Epithelial cell of proximal tubule (primary cell): Measurements from ENCODE around the gene RARG. TPM values are rescaled to one million over a fixed set of nuclear protein-coding genes. Genes with fewer than 3 reads are reported as not detected.
A peak's percentile ranks its signal among the peaks of the same experiment; 100 is the strongest.

Source experiments
- DNase-seq: peaks from one replicate; pipeline ENCODE4 v3.0.0-alpha.2; 2011; ENCODE audit warnings: low read depth
- H3K4me3 ChIP-seq: 2 replicates; pipeline ENCODE4 v1.5.1; 2011; ENCODE audit warnings: low read depth, mild to moderate bottlenecking, low read length
- total RNA-seq: library from RNA; depleted of rRNA; stranded (reverse); fragments of >200 nt; gene quantifications from 2 replicates; pipeline ENCODE4 v1.2.3, GENCODE V29; 2015
- TF ChIP-seq, protein P1 (sequence below): conservative IDR thresholded peaks from 2 replicates; pipeline ENCODE4 v1.5.1; 2012; ENCODE audit warnings: low read depth, mild to moderate bottlenecking, low read length

The RARG gene
- total RNA-seq, 1 donor from 2014 or later = 4.2 TPM

DNA sequence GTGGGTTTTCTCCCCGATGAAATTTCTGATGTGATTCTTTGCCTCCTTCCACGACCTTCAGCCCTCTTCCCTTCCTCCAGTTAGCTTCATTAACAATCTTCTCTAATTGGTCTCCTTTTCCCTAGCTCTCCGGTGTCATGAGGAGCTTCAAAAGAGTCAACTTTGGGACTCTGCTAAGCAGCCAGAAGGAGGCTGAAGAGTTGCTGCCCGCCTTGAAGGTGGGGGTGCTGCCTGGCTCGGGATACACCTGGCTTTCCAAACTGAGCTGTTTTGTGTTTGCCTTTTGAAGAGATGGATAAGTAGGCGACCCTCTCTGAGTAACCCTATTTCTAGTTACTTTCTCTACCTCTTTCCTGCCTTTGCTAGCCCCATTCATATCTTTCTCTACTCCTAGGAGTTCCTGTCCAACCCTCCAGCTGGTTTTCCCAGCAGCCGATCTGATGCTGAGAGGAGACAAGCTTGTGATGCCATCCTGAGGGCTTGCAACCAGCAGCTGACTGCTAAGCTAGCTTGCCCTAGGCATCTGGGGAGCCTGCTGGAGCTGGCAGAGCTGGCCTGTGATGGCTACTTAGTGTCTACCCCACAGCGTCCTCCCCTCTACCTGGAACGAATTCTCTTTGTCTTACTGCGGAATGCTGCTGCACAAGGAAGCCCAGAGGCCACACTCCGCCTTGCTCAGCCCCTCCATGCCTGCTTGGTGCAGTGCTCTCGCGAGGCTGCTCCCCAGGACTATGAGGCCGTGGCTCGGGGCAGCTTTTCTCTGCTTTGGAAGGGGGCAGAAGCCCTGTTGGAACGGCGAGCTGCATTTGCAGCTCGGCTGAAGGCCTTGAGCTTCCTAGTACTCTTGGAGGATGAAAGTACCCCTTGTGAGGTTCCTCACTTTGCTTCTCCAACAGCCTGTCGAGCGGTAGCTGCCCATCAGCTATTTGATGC lies 36.9 kb upstream of the RARG start:
- TF ChIP-seq, protein P1, sequence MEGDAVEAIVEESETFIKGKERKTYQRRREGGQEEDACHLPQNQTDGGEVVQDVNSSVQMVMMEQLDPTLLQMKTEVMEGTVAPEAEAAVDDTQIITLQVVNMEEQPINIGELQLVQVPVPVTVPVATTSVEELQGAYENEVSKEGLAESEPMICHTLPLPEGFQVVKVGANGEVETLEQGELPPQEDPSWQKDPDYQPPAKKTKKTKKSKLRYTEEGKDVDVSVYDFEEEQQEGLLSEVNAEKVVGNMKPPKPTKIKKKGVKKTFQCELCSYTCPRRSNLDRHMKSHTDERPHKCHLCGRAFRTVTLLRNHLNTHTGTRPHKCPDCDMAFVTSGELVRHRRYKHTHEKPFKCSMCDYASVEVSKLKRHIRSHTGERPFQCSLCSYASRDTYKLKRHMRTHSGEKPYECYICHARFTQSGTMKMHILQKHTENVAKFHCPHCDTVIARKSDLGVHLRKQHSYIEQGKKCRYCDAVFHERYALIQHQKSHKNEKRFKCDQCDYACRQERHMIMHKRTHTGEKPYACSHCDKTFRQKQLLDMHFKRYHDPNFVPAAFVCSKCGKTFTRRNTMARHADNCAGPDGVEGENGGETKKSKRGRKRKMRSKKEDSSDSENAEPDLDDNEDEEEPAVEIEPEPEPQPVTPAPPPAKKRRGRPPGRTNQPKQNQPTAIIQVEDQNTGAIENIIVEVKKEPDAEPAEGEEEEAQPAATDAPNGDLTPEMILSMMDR = no peak
- DNase-seq = no peak
- H3K4me3 ChIP-seq = peak overlapping the region; percentile 65

DNA sequence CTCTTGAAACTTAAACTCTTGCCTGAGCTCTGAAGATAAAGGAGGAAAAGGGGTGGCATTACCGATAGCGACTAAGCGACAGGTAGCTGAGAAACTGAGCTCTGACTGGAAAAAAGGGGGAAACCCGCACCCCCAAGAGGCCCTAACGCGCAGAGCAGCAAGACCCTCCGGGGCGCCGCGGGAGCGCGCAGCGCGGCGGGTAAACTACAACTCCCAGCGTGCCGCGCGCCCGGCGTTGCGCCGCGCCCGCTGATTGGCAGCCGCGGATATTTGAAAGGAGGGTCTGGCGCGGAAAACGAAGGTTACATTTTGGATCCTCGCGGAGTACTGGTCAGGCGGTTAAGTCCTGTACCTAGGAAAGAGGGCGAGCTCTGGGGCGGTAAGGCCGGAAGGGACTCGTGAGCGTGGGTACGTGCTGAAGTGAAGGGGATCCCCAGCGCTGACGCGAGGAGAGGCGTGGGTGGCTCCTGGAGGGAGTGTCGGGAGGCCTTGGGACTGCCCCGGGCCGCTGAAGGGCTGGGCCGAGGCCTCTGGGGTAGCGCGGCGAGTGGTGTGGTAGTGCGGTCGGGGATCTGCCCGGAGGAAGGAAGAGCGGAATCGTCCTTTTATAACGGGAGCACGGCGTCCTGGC lies 36.1 kb upstream of the RARG start, which contains the start of gene ESPL1:
Gene ESPL1 (plus strand): TSS at position 301 of the 631 bp plus-strand sequence. CDS start 468 bp downstream, outside the sequence.
- peak within 1 kb of the TSS; percentile 65 for H3K4me3 ChIP-seq
- DNase-seq = no peak
- TF ChIP-seq, protein P1 = peak; percentile 27

DNA sequence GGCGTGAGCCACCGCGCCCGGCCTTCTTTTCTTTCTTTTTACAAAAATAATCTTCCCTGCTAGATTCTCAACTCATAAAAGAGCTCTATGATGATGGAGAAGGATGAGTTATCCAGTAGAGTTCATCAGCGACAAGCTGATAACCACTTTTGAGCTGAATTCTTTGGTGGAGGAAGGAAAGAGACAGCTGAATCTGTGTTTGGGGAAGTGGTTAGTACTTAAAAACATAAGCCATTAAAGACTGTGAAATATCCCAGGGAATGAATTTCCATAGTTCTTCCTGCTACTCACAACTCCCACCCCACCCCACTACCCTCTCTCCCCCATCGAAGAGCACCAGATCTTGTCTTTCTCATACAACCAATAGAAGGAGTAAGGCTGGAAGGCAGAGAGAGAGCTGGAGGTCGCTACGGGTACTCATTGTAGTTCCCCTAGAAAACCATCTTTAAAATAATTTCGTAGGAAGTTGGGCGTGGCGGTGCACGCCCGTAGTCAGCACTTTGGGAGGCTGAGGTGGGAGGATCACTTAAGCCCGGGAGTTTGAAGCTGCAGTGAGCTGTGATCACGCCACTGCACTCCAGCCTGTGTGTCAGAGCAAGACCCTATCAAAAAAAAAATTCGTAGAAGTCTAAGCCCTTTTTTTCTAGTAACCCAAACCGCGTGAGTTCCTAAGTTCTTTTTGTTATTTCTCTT lies 35.4 kb upstream of the RARG start:
- TF ChIP-seq, protein P1 = no peak
- peak overlapping the region; percentile 65 for H3K4me3 ChIP-seq
- no peak for DNase-seq

DNA sequence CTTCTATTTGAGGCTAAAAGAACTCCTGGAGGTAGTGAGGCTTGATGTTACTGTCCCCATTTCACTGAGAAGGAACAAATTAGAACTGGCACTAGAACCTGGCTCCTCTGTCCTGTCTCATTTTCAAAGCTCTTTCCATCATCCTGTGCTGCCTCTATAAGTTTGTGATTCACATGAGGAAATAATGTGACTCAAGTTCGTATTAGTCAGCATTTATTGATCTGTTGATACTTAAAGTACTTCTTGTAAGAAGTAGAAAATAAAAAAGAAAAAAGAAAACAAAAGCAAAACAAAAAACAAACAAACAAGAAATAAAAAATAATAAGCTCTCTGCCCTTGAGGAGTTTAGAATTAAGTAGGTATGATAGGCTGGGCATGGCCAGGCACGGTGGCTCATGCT lies 33.8 kb upstream of the RARG start:
- no peak for DNase-seq
- TF ChIP-seq, protein P1 = no peak

DNA sequence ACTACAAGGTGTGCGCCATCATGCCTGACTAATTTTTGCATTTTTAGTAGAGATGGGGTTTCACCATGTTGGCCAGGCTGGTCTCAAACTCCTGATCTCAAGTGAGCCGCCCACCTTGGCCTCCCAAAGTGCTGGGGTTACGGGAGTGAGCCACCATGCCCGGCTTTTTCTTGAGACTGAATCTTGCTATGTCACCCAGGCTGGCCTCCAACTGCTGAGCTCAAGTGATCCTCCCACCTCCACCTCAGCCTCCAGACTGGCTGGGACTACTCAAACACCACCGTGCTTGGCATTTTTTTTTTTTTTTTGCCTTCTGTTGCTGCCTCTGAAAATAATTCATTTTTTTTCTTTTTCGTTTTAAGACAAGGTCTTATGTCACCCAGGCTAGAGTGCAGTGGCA lies 27.9 kb upstream of the RARG start:
- no peak for DNase-seq
- TF ChIP-seq, protein P1 = no peak
- H3K4me3 ChIP-seq = no peak overlapping the region

More for the DNA sequence above, 33.8 kb upstream of the RARG start:
- no peak overlapping the region for H3K4me3 ChIP-seq

DNA sequence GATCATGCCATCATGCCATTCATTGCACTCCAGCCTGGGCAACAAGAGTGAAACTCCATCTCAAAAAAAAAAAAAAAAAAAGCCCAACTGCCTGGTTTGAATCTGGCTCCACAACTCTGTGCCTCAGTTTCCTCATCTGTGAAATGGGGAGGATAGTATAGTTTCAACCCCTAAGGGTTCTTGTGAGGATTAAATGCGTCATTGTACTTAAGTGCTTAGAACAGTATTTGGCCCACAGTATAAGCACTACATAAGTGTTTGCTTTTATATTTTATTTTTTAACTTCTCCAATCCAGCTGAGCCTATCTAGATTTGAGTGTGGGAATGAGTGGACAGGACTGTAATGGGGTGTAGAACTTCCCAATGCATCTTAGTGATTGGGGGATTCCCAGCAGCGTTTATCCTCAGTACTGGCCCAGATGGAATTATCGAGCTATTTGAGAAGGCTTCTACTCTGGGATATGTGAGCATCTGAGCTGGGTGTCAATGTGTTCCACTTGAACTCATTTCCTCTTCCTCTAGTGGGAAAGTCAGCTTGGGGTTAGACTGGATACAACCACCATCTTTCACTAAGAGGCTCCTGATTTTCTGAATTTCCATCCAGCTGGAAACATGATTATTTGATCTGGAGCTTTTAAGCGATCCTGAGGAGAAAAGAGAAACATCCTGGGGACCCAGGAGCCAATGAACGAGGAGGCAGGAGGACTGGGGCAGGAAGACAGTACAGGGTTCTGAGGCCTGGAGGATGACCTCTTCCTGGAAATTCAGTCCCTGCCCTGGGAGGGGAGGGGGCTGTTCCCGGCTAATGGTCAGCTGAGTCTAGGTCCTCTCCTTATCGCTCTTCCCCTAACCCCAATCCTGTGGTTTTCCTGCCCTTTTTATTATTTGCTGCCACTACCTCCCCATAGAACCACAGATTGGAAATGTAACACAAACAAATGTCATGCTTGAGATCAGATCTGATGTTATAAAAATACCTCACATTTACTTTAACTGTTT lies 26.8 kb upstream of the RARG start:
- TF ChIP-seq, protein P1 = no peak
- no peak overlapping the region for H3K4me3 ChIP-seq
- no peak for DNase-seq
